ENCODE data around the gene MIF4GD.

The MIF4GD gene

GRCh38 chr17:75231071-75231470 is 40.0 kb downstream of the MIF4GD start:
- no peak for DNase-seq

DNA sequence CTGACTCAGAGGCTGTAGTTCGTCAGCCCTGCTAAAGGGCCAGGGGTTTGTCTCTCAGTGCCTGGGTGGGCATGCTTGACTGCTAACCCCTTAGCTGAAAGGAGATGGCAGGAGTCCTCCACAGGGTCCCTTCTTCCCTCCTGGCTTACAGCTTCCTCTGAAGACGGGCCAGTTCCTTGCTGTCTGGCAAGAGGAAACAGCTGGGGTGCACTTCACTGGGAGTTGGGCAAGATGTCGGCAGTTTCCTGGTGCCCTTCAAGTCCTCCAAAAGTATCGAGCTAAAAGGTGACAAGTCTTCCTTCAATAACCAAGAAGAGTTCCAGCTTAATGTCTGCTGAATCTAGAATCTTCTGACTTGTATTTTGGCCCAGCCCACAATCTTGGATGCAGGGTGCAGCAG is 42.2 kb downstream of the MIF4GD start:
- no peak for DNase-seq

DNA sequence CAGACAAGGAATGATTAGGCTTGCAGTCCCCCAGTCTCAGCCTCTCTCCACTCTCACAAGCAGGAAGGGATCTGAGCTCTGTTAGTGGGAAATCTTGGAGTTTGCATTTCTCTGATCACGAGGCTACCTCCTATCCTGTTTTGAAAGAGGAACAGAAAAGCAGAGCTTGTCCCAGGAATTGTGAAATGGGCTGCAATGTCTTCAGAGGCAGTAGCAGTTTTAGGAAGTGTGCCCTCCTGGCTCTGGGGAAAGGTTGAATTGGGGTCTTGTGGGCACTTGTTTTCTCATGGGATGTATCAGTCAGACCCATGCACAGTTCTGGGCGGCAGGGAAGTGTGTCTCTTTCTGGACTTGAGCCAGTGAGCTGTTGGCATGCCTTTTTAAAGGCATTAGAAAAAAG is 42.7 kb downstream of the MIF4GD start:
- DNase-seq: no peak

DNA sequence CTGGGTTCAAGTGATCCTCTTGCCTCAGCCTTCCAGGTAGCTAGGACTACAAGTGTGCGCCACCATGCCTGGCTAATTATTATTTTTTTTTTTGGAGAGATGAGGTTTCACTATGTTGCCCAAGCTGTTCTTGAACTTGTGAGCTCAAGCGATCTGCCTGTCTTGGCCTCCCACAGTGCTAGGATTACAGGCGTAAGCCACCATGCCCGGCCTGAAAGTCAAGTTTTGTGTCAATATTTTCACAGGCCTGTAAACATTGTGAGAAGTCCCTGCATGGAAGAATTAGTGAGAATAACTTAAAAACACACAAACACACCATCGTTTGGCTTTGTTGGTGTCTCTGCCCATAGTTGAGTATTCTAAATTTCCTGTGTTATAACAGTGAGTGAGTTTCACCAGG is 43.3 kb downstream of the MIF4GD start:
- DNase-seq: no peak

DNA sequence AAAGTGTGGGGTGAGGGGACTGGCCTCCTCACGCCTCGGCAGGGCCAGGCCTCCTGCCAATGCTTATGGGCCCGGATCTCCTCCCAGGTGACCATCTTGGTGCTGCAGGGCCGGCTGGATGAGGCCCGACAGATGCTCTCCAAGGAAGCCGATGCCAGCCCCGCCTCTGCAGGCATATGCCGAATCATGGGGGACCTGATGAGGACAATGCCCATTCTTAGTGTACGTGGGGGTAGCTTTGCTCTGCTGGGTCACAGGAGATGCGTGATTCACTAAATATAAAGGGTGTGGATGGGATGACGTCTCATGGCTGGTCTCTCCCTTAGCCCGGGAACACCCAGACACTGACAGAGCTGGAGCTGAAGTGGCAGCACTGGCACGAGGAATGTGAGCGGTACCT is 46.0 kb downstream of the MIF4GD start:
- no peak for DNase-seq

- no peak for DNase-seq
These were observed 51.2 kb downstream of the MIF4GD start for GRCh38 chr17:75219815-75220214.

- no peak for DNase-seq
These were observed 52.9 kb downstream of the MIF4GD start for GRCh38 chr17:75218131-75218530.
